GM18505 (cell line): ENCODE results near the gene TRDMT1.

Source experiments
- ATAC-seq: cut with Tn5 transposase; IDR thresholded peaks from one replicate; pipeline ENCODE4 v1.9.1; 2021; ENCODE audit not compliant: unreplicated experiment
- POLR2A ChIP-seq: IDR thresholded peaks from 4 replicates; pipeline ENCODE4 v1.6.1; 2011; ENCODE audit warnings: borderline replicate concordance; ENCODE audit not compliant: insufficient read depth, insufficient read length; ENCODE audit errors: extremely low read depth

Gene TRDMT1

GRCh38 chr10:17183110-17183509 is 18.4 kb downstream of the TRDMT1 start:
- no peak for ATAC-seq
- no peak for TF ChIP-seq POLR2A

GRCh38 chr10:17181751-17182150 is 19.7 kb downstream of the TRDMT1 start:
- ATAC-seq: no peak
- TF ChIP-seq POLR2A: no peak

GRCh38 chr10:17181110-17181509 is 20.4 kb downstream of the TRDMT1 start:
- no peak for TF ChIP-seq POLR2A
- ATAC-seq: no peak

GRCh38 chr10:17179002-17179401 is 22.5 kb downstream of the TRDMT1 start:
- TF ChIP-seq POLR2A: no peak
- no peak for ATAC-seq

GRCh38 chr10:17178006-17178405 is 23.5 kb downstream of the TRDMT1 start:
- ATAC-seq: no peak

GRCh38 chr10:17177014-17177413 is 24.5 kb downstream of the TRDMT1 start:
- no peak for TF ChIP-seq POLR2A

More at GRCh38 chr10:17178006-17178405, 23.5 kb downstream of the TRDMT1 start:
- no peak for TF ChIP-seq POLR2A

GRCh38 chr10:17176091-17176490 is 25.4 kb downstream of the TRDMT1 start:
- TF ChIP-seq POLR2A: no peak
- ATAC-seq: no peak

More at GRCh38 chr10:17177014-17177413, 24.5 kb downstream of the TRDMT1 start:
- no peak for ATAC-seq

- no peak for TF ChIP-seq POLR2A
- ATAC-seq: no peak
These were observed 25.9 kb downstream of the TRDMT1 start for GRCh38 chr10:17175551-17175950.

- TF ChIP-seq POLR2A: no peak
- ATAC-seq: no peak
These were observed 26.8 kb downstream of the TRDMT1 start for GRCh38 chr10:17174626-17175025.

- TF ChIP-seq POLR2A: no peak
- no peak for ATAC-seq
These were observed 30.3 kb downstream of the TRDMT1 start for GRCh38 chr10:17171141-17171641.

- no peak for TF ChIP-seq POLR2A
- no peak for ATAC-seq
These were observed 31.7 kb downstream of the TRDMT1 start for GRCh38 chr10:17169803-17170202.

- no peak for TF ChIP-seq POLR2A
- ATAC-seq: no peak
These were observed 34.8 kb downstream of the TRDMT1 start for GRCh38 chr10:17166699-17167098.

GRCh38 chr10:17162828-17163227 is 38.6 kb downstream of the TRDMT1 start:
- ATAC-seq: no peak
- no peak for TF ChIP-seq POLR2A

- no peak for ATAC-seq
- no peak for TF ChIP-seq POLR2A
These were observed 39.7 kb downstream of the TRDMT1 start for GRCh38 chr10:17161775-17162174.

- no peak for TF ChIP-seq POLR2A
- ATAC-seq: no peak
These were observed 44.4 kb downstream of the TRDMT1 start for GRCh38 chr10:17157024-17157423.

GRCh38 chr10:17155826-17156225 is 45.6 kb downstream of the TRDMT1 start:
- no peak for TF ChIP-seq POLR2A
- ATAC-seq: no peak

GRCh38 chr10:17154116-17154515 is 47.4 kb downstream of the TRDMT1 start:
- no peak for TF ChIP-seq POLR2A
- no peak for ATAC-seq
